PC-3 (cell line): Measurements from ENCODE around the gene YPEL2.

Experiments
- CTCF ChIP-seq: fragments of 300-600 bp; sonication (generic); conservative IDR thresholded peaks from 2 replicates; pipeline ENCODE4 v1.5.1; 2017; ENCODE audit warnings: antibody characterized with exemption, low read depth, mild to moderate bottlenecking, low read length
- EZH2 ChIP-seq: fragments of 300-600 bp; sonication (generic); IDR thresholded peaks from one replicate; pipeline ENCODE4 v1.6.1; 2017; ENCODE audit warnings: antibody characterized with exemption, mild to moderate bottlenecking, low read length; ENCODE audit not compliant: unreplicated experiment
- EZH2phosphoT487 ChIP-seq: fragments of 300-600 bp; sonication (generic); IDR thresholded peaks from 2 replicates; pipeline ENCODE4 v1.6.1; 2018; ENCODE audit warnings: mild to moderate bottlenecking, antibody characterized with exemption, low read length, borderline replicate concordance

- TF ChIP-seq CTCF: no peak
- no peak for TF ChIP-seq EZH2phosphoT487
- TF ChIP-seq EZH2: no peak
These were observed 57.6 kb downstream of the YPEL2 start for GRCh38 chr17:59389066-59389465.
